Parathyroid adenoma (tissue), 2 donors: ENCODE measurements around the gene MCM7.
A peak's percentile ranks its signal among the peaks of the same experiment; 100 is the strongest.

Experiments used
- H2AFZ ChIP-seq: fragments of 300-600 bp; sonication (generic); one replicate; pipeline ENCODE4 v1.7.0; 2017; ENCODE audit warnings: antibody characterized with exemption, mild to moderate bottlenecking
- H3K27ac ChIP-seq: fragments of 300-600 bp; sonication (generic); one replicate; pipeline ENCODE4 v1.7.0; 2017
- H3K27me3 ChIP-seq: fragments of 300-600 bp; sonication (generic); one replicate; pipeline ENCODE4 v1.7.0; 2017; ENCODE audit warnings: low read length; ENCODE audit not compliant: control insufficient read depth, insufficient read depth
- H3K36me3 ChIP-seq: fragments of 300-600 bp; sonication (generic); one replicate; pipeline ENCODE4 v1.7.0; 2017; ENCODE audit warnings: low read length; ENCODE audit not compliant: control insufficient read depth, insufficient read depth
- H3K4me1 ChIP-seq: fragments of 300-600 bp; sonication (generic); one replicate; pipeline ENCODE4 v1.7.0; 2017; ENCODE audit warnings: control low read depth
- H3K4me2 ChIP-seq: fragments of 300-600 bp; sonication (generic); one replicate; pipeline ENCODE4 v1.7.0; 2017; ENCODE audit warnings: low read length
- H3K4me3 ChIP-seq: fragments of 300-600 bp; sonication (generic); one replicate; pipeline ENCODE4 v1.7.0; 2017; ENCODE audit warnings: low read depth, low read length
- H3K79me2 ChIP-seq: fragments of 300-600 bp; sonication (generic); one replicate; pipeline ENCODE4 v1.7.0; 2017; ENCODE audit warnings: control low read depth
- H3K9ac ChIP-seq: fragments of 300-600 bp; sonication (generic); one replicate; pipeline ENCODE4 v1.7.0; 2017; ENCODE audit warnings: mild to moderate bottlenecking
- H3K9me3 ChIP-seq: fragments of 300-600 bp; sonication (generic); one replicate; pipeline ENCODE4 v1.7.0; 2017; ENCODE audit warnings: low read length; ENCODE audit not compliant: control insufficient read depth
- TF ChIP-seq, protein P1 (sequence below): fragments of 300-600 bp; sonication (generic); IDR thresholded peaks from one replicate; pipeline ENCODE4 v1.7.0; 2017; ENCODE audit warnings: antibody characterized with exemption, mild to moderate bottlenecking
- donor health status: primary hyperparathyroidism.

The MCM7 gene

DNA sequence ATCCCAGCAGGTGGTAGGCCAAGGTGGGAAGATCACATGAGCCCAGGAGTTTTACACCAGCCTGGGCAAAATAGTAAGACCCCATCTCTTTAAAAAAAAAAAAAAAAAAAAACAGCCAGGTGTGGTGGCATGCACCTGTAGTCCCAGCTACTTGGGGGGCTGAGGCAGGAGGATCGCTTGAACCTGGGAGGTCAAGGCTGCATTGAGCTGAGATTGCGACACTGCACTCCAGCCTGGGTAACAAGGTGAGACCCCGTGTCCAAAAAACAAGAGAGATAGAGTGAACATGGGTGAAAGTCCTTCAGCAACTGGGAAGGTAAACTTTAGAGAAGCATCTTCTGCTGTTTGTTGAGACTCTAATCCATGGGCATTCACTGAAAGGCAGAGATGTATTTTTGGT is 41.3 kb upstream of the MCM7 start:
- Histone ChIP-seq H3K27ac (no peak overlapping the region), H3K4me3 (no peak overlapping the region), H3K4me1 (no peaks in the 10 kb centered on the region), H3K27me3 (no peaks in the 10 kb centered on the region), H3K4me2 (no peak overlapping the region), H3K9me3 (no peaks in the 10 kb centered on the region), H3K79me2 (no peaks in the 10 kb centered on the region), H3K36me3 (no peaks in the 10 kb centered on the region), H2AFZ (no peak overlapping the region), H3K9ac (no peak overlapping the region)
- TF ChIP-seq, protein P1, sequence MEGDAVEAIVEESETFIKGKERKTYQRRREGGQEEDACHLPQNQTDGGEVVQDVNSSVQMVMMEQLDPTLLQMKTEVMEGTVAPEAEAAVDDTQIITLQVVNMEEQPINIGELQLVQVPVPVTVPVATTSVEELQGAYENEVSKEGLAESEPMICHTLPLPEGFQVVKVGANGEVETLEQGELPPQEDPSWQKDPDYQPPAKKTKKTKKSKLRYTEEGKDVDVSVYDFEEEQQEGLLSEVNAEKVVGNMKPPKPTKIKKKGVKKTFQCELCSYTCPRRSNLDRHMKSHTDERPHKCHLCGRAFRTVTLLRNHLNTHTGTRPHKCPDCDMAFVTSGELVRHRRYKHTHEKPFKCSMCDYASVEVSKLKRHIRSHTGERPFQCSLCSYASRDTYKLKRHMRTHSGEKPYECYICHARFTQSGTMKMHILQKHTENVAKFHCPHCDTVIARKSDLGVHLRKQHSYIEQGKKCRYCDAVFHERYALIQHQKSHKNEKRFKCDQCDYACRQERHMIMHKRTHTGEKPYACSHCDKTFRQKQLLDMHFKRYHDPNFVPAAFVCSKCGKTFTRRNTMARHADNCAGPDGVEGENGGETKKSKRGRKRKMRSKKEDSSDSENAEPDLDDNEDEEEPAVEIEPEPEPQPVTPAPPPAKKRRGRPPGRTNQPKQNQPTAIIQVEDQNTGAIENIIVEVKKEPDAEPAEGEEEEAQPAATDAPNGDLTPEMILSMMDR = no peak

DNA sequence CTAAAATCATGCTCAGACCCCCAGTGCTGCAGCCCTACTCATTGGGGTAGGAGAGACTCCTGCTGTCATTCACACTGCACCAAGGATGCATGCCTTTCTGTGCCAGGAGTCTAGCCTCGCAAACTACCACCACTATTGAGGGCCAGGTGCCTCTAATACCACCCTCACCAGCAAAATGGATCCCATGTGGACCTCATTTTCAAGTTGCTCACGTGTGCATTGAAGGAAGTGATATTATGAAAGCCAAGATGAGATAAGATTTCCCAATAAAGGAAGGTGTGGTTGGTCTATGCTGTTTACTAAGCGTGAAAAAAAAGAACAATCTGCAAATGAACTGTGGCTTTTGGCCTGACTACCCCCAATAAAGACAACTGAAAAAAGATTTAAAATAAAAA is 40.4 kb upstream of the MCM7 start:
- H3K27ac ChIP-seq = no peak overlapping the region
- H2AFZ ChIP-seq = no peak overlapping the region
- H3K4me2 ChIP-seq = no peak overlapping the region
- H3K79me2 ChIP-seq = no peaks in the 10 kb centered on the region
- H3K9ac ChIP-seq = no peak overlapping the region
- H3K27me3 ChIP-seq = no peaks in the 10 kb centered on the region
- no peaks in the 10 kb centered on the region for H3K9me3 ChIP-seq
- H3K36me3 ChIP-seq = no peaks in the 10 kb centered on the region
- TF ChIP-seq, protein P1 = no peak
- no peak overlapping the region for H3K4me3 ChIP-seq
- no peaks in the 10 kb centered on the region for H3K4me1 ChIP-seq

DNA sequence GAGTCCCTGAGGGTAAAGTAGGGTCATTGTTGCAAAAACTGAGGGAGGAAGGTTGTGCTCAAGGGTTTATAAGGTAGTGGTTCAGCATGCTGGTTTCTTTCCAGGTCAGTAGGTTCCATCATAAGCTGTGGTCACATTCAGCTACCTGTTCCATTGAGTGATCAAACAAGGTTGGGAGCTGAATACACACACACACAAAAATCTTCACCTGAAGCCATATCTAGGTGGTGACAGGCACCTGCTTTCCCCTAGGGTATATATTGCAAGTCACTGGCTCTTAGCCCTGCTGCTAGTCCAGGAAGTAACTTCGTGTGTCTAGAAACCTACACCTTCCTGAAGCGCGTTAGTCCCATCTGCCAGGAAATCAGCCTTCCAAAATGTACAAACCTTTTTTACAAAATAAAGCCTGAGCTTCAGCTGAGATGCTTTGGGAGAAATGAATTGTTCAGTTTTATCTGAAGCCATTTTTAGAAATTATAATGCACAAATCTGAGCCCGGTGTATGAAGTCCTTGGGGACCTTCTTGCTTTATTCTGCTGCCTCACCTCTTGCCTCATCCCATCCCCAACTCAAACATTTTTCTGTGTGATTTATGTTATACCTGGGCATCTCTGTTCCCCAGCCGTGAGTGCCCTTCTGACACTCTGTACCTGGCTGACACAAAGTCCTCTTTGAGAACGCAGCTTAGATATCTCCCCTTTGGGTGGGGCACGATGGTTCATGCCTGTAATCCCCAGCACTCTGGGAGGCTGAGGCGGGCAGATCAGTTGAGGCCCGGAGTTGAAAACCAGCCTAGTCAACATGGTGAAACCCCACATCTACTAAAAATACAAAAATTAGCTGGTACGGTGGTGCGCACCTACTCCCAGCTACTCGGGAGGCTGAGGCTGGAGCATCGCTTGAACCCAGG is 36.9 kb upstream of the MCM7 start:
- Histone ChIP-seq H3K27me3 (no peaks in the 10 kb centered on the region), H2AFZ (no peak overlapping the region), H3K4me3 (no peak overlapping the region), H3K36me3 (no peaks in the 10 kb centered on the region), H3K27ac (no peak overlapping the region), H3K9me3 (no peaks in the 10 kb centered on the region), H3K4me1 (no peaks in the 10 kb centered on the region), H3K4me2 (no peak overlapping the region), H3K79me2 (no peaks in the 10 kb centered on the region), H3K9ac (no peak overlapping the region)
- TF ChIP-seq, protein P1 = no peak

DNA sequence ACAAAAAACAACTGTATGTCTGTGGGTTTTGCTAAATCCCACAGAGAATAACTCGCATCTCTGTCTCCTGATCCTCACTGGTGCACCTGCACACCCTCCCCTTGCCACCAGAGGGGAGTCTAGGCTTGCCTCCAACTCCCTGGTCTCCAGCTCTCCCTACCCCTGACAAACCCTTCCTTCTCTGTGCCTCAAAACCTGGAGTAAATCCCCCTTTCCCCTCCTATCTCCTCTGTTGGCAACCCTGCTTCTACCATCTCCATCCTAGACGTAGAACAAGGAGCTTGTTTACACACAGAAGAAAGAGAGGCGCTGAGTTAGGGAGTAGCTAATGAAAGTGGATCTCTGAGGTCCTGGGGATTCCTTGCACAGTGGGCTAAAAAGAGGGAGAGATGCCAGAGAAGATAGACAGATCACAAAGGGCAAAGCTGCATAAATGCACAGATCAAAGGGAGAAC is 31.5 kb upstream of the MCM7 start:
- Histone ChIP-seq H3K4me3 (no peak overlapping the region), H3K9me3 (no peaks in the 10 kb centered on the region), H3K27ac (no peak overlapping the region), H3K9ac (no peak overlapping the region), H3K4me2 (no peak overlapping the region), H2AFZ (peak overlapping the region; percentile 10), H3K36me3 (no peaks in the 10 kb centered on the region), H3K27me3 (no peaks in the 10 kb centered on the region), H3K4me1 (peaks cover 3% of the 10 kb centered on the region), H3K79me2 (no peaks in the 10 kb centered on the region)
- TF ChIP-seq, protein P1 = peak; percentile 92

DNA sequence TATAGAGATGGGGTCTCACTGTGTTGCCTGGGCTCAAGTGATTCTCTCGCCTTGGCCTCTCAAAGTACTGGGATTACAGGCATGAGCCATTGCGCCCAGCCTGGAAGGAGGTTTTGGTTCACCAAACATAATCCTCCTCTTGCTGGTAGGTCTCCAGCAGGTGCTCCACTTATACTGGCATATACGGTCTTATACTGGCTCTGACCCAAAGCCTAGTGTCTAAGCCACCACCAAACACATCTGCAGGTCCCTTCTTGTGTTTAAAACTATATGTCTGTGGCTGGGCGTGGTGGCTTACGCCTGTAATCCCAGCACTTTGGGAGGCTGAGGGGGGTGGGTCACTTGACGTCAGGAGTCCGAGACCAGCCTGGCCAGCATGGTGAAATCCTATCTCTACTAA is 30.9 kb upstream of the MCM7 start:
- Histone ChIP-seq H3K9ac (no peak overlapping the region), H3K27ac (no peak overlapping the region), H3K27me3 (no peaks in the 10 kb centered on the region), H2AFZ (no peak overlapping the region), H3K9me3 (no peaks in the 10 kb centered on the region), H3K4me1 (peaks cover 3% of the 10 kb centered on the region), H3K36me3 (no peaks in the 10 kb centered on the region), H3K79me2 (no peaks in the 10 kb centered on the region), H3K4me2 (no peak overlapping the region), H3K4me3 (no peak overlapping the region)
- TF ChIP-seq, protein P1 = no peak
